ENCODE results near the gene FAM187B.

DNA sequence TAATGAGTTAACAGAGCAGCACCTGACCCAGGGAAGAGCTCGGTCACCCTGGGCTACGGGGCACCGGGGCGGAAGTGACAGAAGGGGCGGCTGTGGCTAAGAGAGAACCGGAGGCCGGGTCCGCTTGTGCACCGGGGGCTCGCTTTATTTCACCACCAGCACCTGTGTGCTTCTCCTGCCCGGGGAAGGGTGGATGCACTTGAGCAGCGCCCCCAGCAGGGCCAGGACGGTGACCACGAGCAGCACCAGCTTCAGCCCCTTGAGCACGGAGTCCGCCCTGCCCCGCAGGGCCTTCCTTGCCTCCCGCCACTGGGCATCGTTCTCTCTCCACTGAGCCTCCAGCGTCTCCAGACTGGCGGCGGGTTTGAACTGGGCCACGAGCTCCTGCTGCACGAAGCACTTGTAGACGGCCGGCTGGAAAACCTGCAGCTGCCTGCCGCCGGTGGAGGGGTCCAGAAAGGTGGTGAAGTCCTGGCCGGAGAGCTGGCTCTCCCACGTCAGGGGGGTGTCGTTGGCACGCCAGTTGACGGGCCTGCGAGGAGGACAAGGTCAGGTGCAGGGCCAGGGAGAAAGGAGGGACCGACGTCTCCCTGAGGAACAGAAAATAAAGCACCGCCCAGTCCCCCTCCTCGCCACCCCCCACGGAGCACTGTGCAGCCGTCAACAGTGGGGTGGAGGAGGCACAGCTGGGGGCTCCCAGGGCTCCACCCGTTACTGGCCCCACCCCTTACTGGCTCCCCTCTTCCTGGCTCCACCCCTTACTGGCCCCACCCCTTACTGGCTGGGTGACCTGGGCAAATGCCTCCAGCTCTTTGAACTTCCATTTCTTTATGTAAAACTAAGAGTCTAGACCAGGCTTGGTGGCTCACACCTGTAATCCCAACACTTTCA lies 3.6 kb downstream of the FAM187B start:
- no peak for TF ChIP-seq EZH2 (IDR thresholded peaks at IDR 0.05; ENCODE audit: low read depth)
- TF ChIP-seq, protein P1, sequence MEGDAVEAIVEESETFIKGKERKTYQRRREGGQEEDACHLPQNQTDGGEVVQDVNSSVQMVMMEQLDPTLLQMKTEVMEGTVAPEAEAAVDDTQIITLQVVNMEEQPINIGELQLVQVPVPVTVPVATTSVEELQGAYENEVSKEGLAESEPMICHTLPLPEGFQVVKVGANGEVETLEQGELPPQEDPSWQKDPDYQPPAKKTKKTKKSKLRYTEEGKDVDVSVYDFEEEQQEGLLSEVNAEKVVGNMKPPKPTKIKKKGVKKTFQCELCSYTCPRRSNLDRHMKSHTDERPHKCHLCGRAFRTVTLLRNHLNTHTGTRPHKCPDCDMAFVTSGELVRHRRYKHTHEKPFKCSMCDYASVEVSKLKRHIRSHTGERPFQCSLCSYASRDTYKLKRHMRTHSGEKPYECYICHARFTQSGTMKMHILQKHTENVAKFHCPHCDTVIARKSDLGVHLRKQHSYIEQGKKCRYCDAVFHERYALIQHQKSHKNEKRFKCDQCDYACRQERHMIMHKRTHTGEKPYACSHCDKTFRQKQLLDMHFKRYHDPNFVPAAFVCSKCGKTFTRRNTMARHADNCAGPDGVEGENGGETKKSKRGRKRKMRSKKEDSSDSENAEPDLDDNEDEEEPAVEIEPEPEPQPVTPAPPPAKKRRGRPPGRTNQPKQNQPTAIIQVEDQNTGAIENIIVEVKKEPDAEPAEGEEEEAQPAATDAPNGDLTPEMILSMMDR (conservative IDR thresholded peaks at IDR 0.05), result no peak

Data from PC-9 (cell line).